Hypothalamus (tissue), 51 donors: Measurements from ENCODE around the gene PIK3CA.
"Not testable (repeated sequence)": the region's sequence is repeated elsewhere in the genome, so short reads cannot be mapped to it uniquely, and the experiment has no call there.

Experiments
- DNase-seq, 51 donors: peaks; one replicate each; lab custom pipeline; 2025; lab: John Stamatoyannopoulos, UW

Gene PIK3CA

GRCh38 chr3:179259959-179260756, 112.0 kb downstream of the PIK3CA start:
- not testable (repeated sequence) for DNase-seq

GRCh38 chr3:179260949-179261765, 113.0 kb downstream of the PIK3CA start:
- peak in 48 of 51 donors; percentile 4 to 74 (median 40) for DNase-seq

- no peak for DNase-seq
Measured at GRCh38 chr3:179263134-179263533, 115.0 kb downstream of the PIK3CA start.

- DNase-seq = no peak
Measured at GRCh38 chr3:179264449-179264848, 116.3 kb downstream of the PIK3CA start.

- DNase-seq = no peak
Measured at GRCh38 chr3:179265092-179265491, 116.9 kb downstream of the PIK3CA start.

GRCh38 chr3:179265875-179266274, 117.7 kb downstream of the PIK3CA start:
- no peak for DNase-seq

- no peak for DNase-seq
Measured at GRCh38 chr3:179266701-179267211, 118.6 kb downstream of the PIK3CA start.

GRCh38 chr3:179268400-179269051, 120.4 kb downstream of the PIK3CA start:
- no peak for DNase-seq

GRCh38 chr3:179269152-179269707, 121.1 kb downstream of the PIK3CA start:
- DNase-seq = no peak

GRCh38 chr3:179272385-179272784, 124.2 kb downstream of the PIK3CA start:
- no peak for DNase-seq

- not testable (repeated sequence) for DNase-seq
Measured at GRCh38 chr3:179274434-179274833, 126.3 kb downstream of the PIK3CA start.

- DNase-seq = no peak
Measured at GRCh38 chr3:179276001-179276400, 127.8 kb downstream of the PIK3CA start.

- DNase-seq = no peak
Measured at GRCh38 chr3:179276743-179277142, 128.6 kb downstream of the PIK3CA start.

- DNase-seq = no peak
Measured at GRCh38 chr3:179278151-179278550, 130.0 kb downstream of the PIK3CA start.

- DNase-seq = no peak
Measured at GRCh38 chr3:179278932-179279693, 131.0 kb downstream of the PIK3CA start.

- DNase-seq = no peak
Measured at GRCh38 chr3:179279837-179280236, 131.7 kb downstream of the PIK3CA start.

GRCh38 chr3:179281825-179282224, 133.7 kb downstream of the PIK3CA start:
- no peak for DNase-seq

GRCh38 chr3:179286331-179286730, 138.2 kb downstream of the PIK3CA start:
- DNase-seq = no peak

GRCh38 chr3:179288845-179289244, 140.7 kb downstream of the PIK3CA start:
- DNase-seq = no peak

- no peak for DNase-seq
Measured at GRCh38 chr3:179289295-179289694, 141.1 kb downstream of the PIK3CA start.
